GM23338 (cell line): ENCODE results near the gene ACBD5. TPM values are rescaled to one million over a fixed set of nuclear protein-coding genes. Genes with fewer than 3 reads are reported as not detected.

Source experiments
- ATAC-seq: fragments of 200-7000 bp; cut with Tn5 transposase; 3 replicates; pipeline ENCODE4 v1.9.1; 2020
- DNase-seq: peaks from one replicate; pipeline ENCODE4 v3.0.0-alpha.2; 2015; ENCODE audit warnings: low spot score
- H2AFZ ChIP-seq: fragments of 200-600 bp; sonication (generic); 2 replicates; pipeline ENCODE4 v1.8.0; 2016; ENCODE audit warnings: antibody characterized with exemption, mild to moderate bottlenecking, moderate library complexity
- H3F3A ChIP-seq: fragments of 200-600 bp; sonication (generic); replicated peaks from 2 replicates; pipeline ENCODE4 v1.8.0; 2017; ENCODE audit warnings: antibody characterized with exemption, mixed run types, low read depth
- H3K27ac ChIP-seq: fragments of 200-600 bp; sonication (generic); 2 replicates; pipeline ENCODE4 v1.6.1; 2016; ENCODE audit warnings: low read depth
- H3K27me3 ChIP-seq: fragments of 200-600 bp; sonication (generic); 2 replicates; pipeline ENCODE4 v1.8.0; 2016; ENCODE audit warnings: mild to moderate bottlenecking, mixed run types, moderate library complexity; ENCODE audit not compliant: insufficient read depth
- H3K36me3 ChIP-seq: fragments of 200-600 bp; sonication (generic); 2 replicates; pipeline ENCODE4 v1.8.0; 2016; ENCODE audit warnings: mild to moderate bottlenecking; ENCODE audit not compliant: insufficient read depth
- H3K4me1 ChIP-seq: fragments of 200-600 bp; sonication (generic); 2 replicates; pipeline ENCODE4 v1.8.0; 2016; ENCODE audit warnings: mild to moderate bottlenecking, moderate library complexity; ENCODE audit not compliant: insufficient read depth
- H3K4me2 ChIP-seq: fragments of 200-600 bp; sonication (generic); 2 replicates; pipeline ENCODE4 v1.7.1; 2017; ENCODE audit warnings: mixed run types
- H3K4me3 ChIP-seq: fragments of 200-600 bp; sonication (generic); 2 replicates; pipeline ENCODE4 v1.6.1; 2016; ENCODE audit warnings: mixed run types
- H3K79me2 ChIP-seq: fragments of 200-600 bp; sonication (generic); replicated peaks from 2 replicates; pipeline ENCODE4 v1.8.0; 2017; ENCODE audit warnings: mild to moderate bottlenecking; ENCODE audit not compliant: insufficient read depth
- H3K9me2 ChIP-seq: fragments of 200-600 bp; sonication (generic); 2 replicates; pipeline ENCODE4 v1.8.0; 2017; ENCODE audit not compliant: insufficient read depth
- H4K20me1 ChIP-seq: fragments of 200-600 bp; sonication (generic); replicated peaks from 2 replicates; pipeline ENCODE4 v1.8.0; 2017; ENCODE audit warnings: mild to moderate bottlenecking; ENCODE audit not compliant: insufficient read depth
- H3K27ac Mint-ChIP-seq: 2 replicates; pipeline ENCODE4 v1.8.0; 2020; ENCODE audit warnings: inconsistent platforms, mild to moderate bottlenecking, moderate library complexity, mixed read lengths
- H3K27me3 Mint-ChIP-seq: 3 replicates; pipeline ENCODE4 v1.8.0; 2022; ENCODE audit warnings: low read depth, mild to moderate bottlenecking, moderate library complexity, mixed read lengths, inconsistent platforms; ENCODE audit not compliant: insufficient read depth, poor library complexity
- H3K36me3 Mint-ChIP-seq: 3 replicates; pipeline ENCODE4 v1.8.0; 2021; ENCODE audit warnings: low read depth, mild to moderate bottlenecking, inconsistent platforms, moderate library complexity, mixed read lengths
- H3K4me1 Mint-ChIP-seq: 3 replicates; pipeline ENCODE4 v1.8.0; 2020; ENCODE audit warnings: mild to moderate bottlenecking, inconsistent platforms, mixed read lengths
- H3K4me3 Mint-ChIP-seq: 3 replicates; pipeline ENCODE4 v1.8.0; 2021; ENCODE audit warnings: moderate library complexity, mild to moderate bottlenecking, inconsistent platforms, mixed read lengths
- H3K9me3 Mint-ChIP-seq: 3 replicates; pipeline ENCODE4 v1.8.0; 2020; ENCODE audit warnings: moderate library complexity, mild to moderate bottlenecking, inconsistent platforms, mixed read lengths
- CREB1 ChIP-seq: fragments of 250-450 bp; sonication (Bioruptor Pico); IDR thresholded peaks from 2 replicates; pipeline ENCODE4 v1.5.0; 2020; ENCODE audit warnings: low read depth, mild to moderate bottlenecking, moderate library complexity
- EZH2 ChIP-seq: fragments of 200-600 bp; sonication (generic); IDR thresholded peaks from one replicate; pipeline ENCODE4 v1.8.0; 2017; ENCODE audit warnings: antibody characterized with exemption, mild to moderate bottlenecking, low read depth; ENCODE audit not compliant: unreplicated experiment
- EZH2phosphoT487 ChIP-seq: fragments of 200-600 bp; sonication (generic); IDR thresholded peaks from one replicate; pipeline ENCODE4 v1.8.1; 2018; ENCODE audit warnings: antibody characterized with exemption; ENCODE audit not compliant: unreplicated experiment
- JUNB ChIP-seq: IDR thresholded peaks from one replicate; pipeline ENCODE4 v1.6.1; 2016; ENCODE audit warnings: antibody characterized with exemption; ENCODE audit not compliant: unreplicated experiment
- NANOG ChIP-seq: IDR thresholded peaks from 2 replicates; pipeline ENCODE4 v1.6.1; 2016; ENCODE audit warnings: antibody characterized with exemption, borderline replicate concordance
- POLR2AphosphoS5 ChIP-seq: IDR thresholded peaks from 2 replicates; pipeline ENCODE4 v1.6.1; 2016; ENCODE audit warnings: antibody characterized with exemption, low read depth
- STAT1 ChIP-seq: IDR thresholded peaks from one replicate; pipeline ENCODE4 v1.6.1; 2016; ENCODE audit warnings: antibody characterized with exemption; ENCODE audit not compliant: unreplicated experiment
- ZNF114 ChIP-seq: fragments of 250-450 bp; sonication (Bioruptor Pico); IDR thresholded peaks from 2 replicates; pipeline ENCODE4 v1.5.0; 2020; ENCODE audit warnings: mild to moderate bottlenecking, moderate library complexity
- ZNF331 ChIP-seq: fragments of 250-450 bp; sonication (Bioruptor Pico); IDR thresholded peaks from 2 replicates; pipeline ENCODE4 v1.5.0; 2020; ENCODE audit warnings: low read depth, mild to moderate bottlenecking, moderate library complexity
- polyA plus RNA-seq: library from polyadenylated mRNA; unstranded; fragments of >200 nt; fragmentation: Nextera tagmentation; extraction: Ambion mirVana; gene quantifications from 2 replicates; pipeline ENCODE4 v1.2.1, GENCODE V29; 2016
- total RNA-seq: library from RNA; depleted of rRNA; stranded (reverse); fragments of >200 nt; shearing (Covaris generic); gene quantifications from 2 replicates; pipeline ENCODE4 v1.2.3, GENCODE V29; 2014
- TF ChIP-seq, protein P1 (sequence below): IDR thresholded peaks from one replicate; pipeline ENCODE4 v1.6.1; 2018; ENCODE audit warnings: antibody characterized with exemption; ENCODE audit not compliant: unreplicated experiment
- TF ChIP-seq, protein P2 (sequence below), 2 experiments: fragments of 200-600 bp in 1 of 2; sonication (generic) in 1 of 2; conservative IDR thresholded peaks; 2 replicates each; pipeline versions ENCODE4 v1.5.1 to v1.6.1; 2016 to 2017; ENCODE audit warnings: antibody characterized with exemption in 2 of 2, low read depth in 2 of 2, mild to moderate bottlenecking in 2 of 2, moderate library complexity in 1 of 2
- TF ChIP-seq, protein P3 (sequence below): IDR thresholded peaks from 2 replicates; pipeline ENCODE4 v1.6.1; 2016; ENCODE audit warnings: antibody characterized with exemption

The ACBD5 gene
- total and polyA plus RNA-seq, 2 experiments from 2014 or later, result 9.8 to 10.1 TPM

DNA sequence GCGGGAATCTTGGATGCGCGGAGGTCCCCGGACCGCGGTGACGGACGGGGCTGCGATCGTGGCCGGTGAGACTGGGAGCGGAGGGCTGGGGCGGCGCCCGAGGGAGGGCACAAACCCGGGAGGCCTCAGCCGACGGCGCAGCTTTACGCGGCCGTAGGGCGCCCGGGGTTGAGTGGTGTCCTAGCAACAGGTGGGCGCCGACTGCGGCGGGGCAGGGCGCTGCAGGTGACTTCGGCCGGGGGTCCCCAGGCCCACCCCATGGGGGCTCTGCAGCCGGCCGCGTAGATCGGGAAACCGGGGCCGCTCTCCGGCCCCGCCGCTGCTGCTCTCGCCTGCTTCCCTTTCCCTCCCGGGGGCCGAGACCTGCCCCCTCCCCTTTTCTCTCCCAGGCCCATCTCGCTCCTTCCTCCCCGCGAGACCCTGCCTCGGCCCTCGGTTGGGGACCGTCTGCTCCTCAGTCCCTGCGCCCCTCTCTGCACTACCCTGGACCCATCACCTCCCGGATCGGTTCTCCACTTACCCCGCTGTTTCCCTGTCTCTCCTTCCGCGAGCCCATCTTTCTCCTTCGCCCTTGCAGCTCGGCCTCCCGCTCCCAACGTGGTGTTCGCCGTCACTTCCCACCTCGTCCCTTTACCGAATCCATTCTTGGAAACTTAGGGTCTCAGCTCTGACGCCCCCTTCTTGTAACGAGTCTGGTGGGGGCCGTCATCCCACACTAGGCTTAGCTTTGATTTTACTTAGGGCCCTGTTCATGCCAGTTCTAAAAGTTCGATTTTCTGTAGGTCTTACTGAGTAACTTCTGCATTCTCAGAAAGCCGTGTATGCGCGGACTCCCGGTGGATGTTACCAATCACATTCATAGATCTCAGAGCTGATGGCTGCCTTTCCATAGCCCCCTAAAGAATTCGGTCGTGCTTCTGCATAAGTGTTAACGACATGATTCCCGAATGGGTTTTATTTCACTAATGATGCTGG lies 18.5 kb upstream of the ACBD5 start:
- Mint-ChIP-seq H3K4me3 (peak overlapping the region; percentile 93), H3K9me3 (peaks cover 15% of the 10 kb centered on the region; the same call in 2 of the 3 replicates), H3K4me1 (peaks cover 9% of the 10 kb centered on the region), H3K36me3 (peaks cover 10% of the 10 kb centered on the region), H3K27me3 (peaks cover 30% of the 10 kb centered on the region), H3K27ac (no peak overlapping the region)
- Histone ChIP-seq H2AFZ (peak overlapping the region; percentile 82), H3K4me2 (peak overlapping the region; percentile 66), H3K9me2 (no peaks in the 10 kb centered on the region; the same call in 1 of the 2 replicates), H3K27me3 (peaks cover 45% of the 10 kb centered on the region), H3K4me3 (peak overlapping the region; percentile 81), H3K4me1 (no peaks in the 10 kb centered on the region), H4K20me1 (no peaks in the 10 kb centered on the region), H3K79me2 (no peaks in the 10 kb centered on the region), H3K27ac (no peak overlapping the region), H3F3A (no peaks in the 10 kb centered on the region), H3K36me3 (no peaks in the 10 kb centered on the region; the same call in 1 of the 2 replicates)
- ATAC-seq (peak; percentile 92), DNase-seq (peak; percentile 72)
- no peak for TF ChIP-seq EZH2
- TF ChIP-seq ZNF331 (CRISPR knock-in tag), result no peak
- TF ChIP-seq, protein P1, sequence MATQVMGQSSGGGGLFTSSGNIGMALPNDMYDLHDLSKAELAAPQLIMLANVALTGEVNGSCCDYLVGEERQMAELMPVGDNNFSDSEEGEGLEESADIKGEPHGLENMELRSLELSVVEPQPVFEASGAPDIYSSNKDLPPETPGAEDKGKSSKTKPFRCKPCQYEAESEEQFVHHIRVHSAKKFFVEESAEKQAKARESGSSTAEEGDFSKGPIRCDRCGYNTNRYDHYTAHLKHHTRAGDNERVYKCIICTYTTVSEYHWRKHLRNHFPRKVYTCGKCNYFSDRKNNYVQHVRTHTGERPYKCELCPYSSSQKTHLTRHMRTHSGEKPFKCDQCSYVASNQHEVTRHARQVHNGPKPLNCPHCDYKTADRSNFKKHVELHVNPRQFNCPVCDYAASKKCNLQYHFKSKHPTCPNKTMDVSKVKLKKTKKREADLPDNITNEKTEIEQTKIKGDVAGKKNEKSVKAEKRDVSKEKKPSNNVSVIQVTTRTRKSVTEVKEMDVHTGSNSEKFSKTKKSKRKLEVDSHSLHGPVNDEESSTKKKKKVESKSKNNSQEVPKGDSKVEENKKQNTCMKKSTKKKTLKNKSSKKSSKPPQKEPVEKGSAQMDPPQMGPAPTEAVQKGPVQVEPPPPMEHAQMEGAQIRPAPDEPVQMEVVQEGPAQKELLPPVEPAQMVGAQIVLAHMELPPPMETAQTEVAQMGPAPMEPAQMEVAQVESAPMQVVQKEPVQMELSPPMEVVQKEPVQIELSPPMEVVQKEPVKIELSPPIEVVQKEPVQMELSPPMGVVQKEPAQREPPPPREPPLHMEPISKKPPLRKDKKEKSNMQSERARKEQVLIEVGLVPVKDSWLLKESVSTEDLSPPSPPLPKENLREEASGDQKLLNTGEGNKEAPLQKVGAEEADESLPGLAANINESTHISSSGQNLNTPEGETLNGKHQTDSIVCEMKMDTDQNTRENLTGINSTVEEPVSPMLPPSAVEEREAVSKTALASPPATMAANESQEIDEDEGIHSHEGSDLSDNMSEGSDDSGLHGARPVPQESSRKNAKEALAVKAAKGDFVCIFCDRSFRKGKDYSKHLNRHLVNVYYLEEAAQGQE, result no peak
- TF ChIP-seq POLR2AphosphoS5, result no peak; the same call in 1 of the 2 replicates
- no peak for TF ChIP-seq NANOG

DNA sequence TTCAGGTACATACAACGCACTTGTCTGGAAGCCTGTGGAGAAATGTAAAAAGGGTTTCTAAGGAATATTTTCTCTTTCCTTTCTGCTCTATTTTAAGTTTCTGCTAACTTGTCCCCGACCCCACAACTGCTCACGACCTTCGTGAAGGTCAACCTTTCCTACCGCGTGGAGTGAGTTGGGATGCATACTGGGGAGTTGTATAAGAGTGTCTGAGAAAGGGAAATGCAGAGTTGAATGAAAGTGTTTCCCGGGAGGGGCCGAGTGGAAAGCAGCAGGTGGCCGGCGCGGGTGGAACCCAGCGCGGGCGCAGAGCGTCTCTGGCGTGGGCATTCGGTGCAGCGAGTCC lies 17.9 kb upstream of the ACBD5 start:
- H3K9me3 Mint-ChIP-seq, result peaks cover 15% of the 10 kb centered on the region; the same call in 2 of the 3 replicates
- Histone ChIP-seq H3K4me3 (peak overlapping the region; percentile 81), H3K9me2 (no peaks in the 10 kb centered on the region; the same call in 1 of the 2 replicates), H3K27me3 (peaks cover 45% of the 10 kb centered on the region), H3K27ac (no peak overlapping the region), H3F3A (no peaks in the 10 kb centered on the region), H3K4me1 (no peaks in the 10 kb centered on the region), H2AFZ (peak overlapping the region; percentile 82), H3K36me3 (no peaks in the 10 kb centered on the region; the same call in 1 of the 2 replicates), H3K4me2 (peak overlapping the region; percentile 66), H3K79me2 (no peaks in the 10 kb centered on the region), H4K20me1 (no peaks in the 10 kb centered on the region)
- peaks cover 9% of the 10 kb centered on the region for H3K4me1 Mint-ChIP-seq
- peak overlapping the region; percentile 93 for H3K4me3 Mint-ChIP-seq
- peaks cover 30% of the 10 kb centered on the region for H3K27me3 Mint-ChIP-seq
- H3K27ac Mint-ChIP-seq, result no peak overlapping the region
- ATAC-seq, result no peak; the same call in 2 of the 3 replicates
- H3K36me3 Mint-ChIP-seq, result peaks cover 10% of the 10 kb centered on the region
- no peak for DNase-seq
- TF ChIP-seq ZNF114 (CRISPR knock-in tag) (no peak), NANOG (no peak), ZNF331 (CRISPR knock-in tag) (no peak), STAT1 (no peak), POLR2AphosphoS5 (no peak), CREB1 (CRISPR knock-in tag) (no peak), EZH2phosphoT487 (no peak), EZH2 (no peak), JUNB (no peak)
- TF ChIP-seq, protein P1, result no peak
- TF ChIP-seq, protein P2, sequence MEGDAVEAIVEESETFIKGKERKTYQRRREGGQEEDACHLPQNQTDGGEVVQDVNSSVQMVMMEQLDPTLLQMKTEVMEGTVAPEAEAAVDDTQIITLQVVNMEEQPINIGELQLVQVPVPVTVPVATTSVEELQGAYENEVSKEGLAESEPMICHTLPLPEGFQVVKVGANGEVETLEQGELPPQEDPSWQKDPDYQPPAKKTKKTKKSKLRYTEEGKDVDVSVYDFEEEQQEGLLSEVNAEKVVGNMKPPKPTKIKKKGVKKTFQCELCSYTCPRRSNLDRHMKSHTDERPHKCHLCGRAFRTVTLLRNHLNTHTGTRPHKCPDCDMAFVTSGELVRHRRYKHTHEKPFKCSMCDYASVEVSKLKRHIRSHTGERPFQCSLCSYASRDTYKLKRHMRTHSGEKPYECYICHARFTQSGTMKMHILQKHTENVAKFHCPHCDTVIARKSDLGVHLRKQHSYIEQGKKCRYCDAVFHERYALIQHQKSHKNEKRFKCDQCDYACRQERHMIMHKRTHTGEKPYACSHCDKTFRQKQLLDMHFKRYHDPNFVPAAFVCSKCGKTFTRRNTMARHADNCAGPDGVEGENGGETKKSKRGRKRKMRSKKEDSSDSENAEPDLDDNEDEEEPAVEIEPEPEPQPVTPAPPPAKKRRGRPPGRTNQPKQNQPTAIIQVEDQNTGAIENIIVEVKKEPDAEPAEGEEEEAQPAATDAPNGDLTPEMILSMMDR (conservative IDR thresholded peaks at IDR 0.05; ENCODE audit: low read depth in 2 of 2), result no peak
- TF ChIP-seq, protein P3, sequence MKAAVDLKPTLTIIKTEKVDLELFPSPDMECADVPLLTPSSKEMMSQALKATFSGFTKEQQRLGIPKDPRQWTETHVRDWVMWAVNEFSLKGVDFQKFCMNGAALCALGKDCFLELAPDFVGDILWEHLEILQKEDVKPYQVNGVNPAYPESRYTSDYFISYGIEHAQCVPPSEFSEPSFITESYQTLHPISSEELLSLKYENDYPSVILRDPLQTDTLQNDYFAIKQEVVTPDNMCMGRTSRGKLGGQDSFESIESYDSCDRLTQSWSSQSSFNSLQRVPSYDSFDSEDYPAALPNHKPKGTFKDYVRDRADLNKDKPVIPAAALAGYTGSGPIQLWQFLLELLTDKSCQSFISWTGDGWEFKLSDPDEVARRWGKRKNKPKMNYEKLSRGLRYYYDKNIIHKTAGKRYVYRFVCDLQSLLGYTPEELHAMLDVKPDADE, result no peak
